Measurements from ENCODE around the gene BPHL.

GRCh38 chr6:3201388-3201787, 82.9 kb downstream of the BPHL start:
- TF ChIP-seq, protein P1, sequence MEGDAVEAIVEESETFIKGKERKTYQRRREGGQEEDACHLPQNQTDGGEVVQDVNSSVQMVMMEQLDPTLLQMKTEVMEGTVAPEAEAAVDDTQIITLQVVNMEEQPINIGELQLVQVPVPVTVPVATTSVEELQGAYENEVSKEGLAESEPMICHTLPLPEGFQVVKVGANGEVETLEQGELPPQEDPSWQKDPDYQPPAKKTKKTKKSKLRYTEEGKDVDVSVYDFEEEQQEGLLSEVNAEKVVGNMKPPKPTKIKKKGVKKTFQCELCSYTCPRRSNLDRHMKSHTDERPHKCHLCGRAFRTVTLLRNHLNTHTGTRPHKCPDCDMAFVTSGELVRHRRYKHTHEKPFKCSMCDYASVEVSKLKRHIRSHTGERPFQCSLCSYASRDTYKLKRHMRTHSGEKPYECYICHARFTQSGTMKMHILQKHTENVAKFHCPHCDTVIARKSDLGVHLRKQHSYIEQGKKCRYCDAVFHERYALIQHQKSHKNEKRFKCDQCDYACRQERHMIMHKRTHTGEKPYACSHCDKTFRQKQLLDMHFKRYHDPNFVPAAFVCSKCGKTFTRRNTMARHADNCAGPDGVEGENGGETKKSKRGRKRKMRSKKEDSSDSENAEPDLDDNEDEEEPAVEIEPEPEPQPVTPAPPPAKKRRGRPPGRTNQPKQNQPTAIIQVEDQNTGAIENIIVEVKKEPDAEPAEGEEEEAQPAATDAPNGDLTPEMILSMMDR (conservative IDR thresholded peaks at IDR 0.05; ENCODE audit: low read length) = no peak
- TF ChIP-seq EZH2phosphoT487 (IDR thresholded peaks at IDR 0.05; ENCODE audit: borderline replicate concordance, low read depth, low read length) = no peak
